Measurements from ENCODE around the gene DDX1.

DNA sequence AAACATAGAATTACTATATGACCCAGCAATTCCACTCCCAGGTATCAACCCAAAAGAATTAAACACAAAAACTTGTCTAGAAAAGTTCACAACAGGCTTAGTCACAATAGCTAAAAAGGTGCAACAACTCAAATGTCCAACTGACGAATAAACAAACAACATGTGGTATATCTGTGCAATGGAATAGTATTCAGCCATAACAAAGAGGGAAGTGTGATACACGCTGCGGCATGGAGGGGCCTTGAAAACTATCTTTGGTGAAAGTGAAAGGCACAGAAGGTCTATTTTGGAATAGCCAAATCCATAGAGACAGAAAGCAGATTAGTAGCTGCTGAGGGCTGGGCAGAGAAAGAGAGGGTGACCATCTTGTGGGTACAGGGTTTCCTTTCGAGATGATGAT, 72.1 kb downstream of the DDX1 start:
- TF ChIP-seq, protein P1, sequence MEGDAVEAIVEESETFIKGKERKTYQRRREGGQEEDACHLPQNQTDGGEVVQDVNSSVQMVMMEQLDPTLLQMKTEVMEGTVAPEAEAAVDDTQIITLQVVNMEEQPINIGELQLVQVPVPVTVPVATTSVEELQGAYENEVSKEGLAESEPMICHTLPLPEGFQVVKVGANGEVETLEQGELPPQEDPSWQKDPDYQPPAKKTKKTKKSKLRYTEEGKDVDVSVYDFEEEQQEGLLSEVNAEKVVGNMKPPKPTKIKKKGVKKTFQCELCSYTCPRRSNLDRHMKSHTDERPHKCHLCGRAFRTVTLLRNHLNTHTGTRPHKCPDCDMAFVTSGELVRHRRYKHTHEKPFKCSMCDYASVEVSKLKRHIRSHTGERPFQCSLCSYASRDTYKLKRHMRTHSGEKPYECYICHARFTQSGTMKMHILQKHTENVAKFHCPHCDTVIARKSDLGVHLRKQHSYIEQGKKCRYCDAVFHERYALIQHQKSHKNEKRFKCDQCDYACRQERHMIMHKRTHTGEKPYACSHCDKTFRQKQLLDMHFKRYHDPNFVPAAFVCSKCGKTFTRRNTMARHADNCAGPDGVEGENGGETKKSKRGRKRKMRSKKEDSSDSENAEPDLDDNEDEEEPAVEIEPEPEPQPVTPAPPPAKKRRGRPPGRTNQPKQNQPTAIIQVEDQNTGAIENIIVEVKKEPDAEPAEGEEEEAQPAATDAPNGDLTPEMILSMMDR (IDR thresholded peaks at IDR 0.05): no peak
- no peak for TF ChIP-seq POLR2A (IDR thresholded peaks at IDR 0.05)
